Measurements from ENCODE around the gene LACTB.

LACTB gene

DNA sequence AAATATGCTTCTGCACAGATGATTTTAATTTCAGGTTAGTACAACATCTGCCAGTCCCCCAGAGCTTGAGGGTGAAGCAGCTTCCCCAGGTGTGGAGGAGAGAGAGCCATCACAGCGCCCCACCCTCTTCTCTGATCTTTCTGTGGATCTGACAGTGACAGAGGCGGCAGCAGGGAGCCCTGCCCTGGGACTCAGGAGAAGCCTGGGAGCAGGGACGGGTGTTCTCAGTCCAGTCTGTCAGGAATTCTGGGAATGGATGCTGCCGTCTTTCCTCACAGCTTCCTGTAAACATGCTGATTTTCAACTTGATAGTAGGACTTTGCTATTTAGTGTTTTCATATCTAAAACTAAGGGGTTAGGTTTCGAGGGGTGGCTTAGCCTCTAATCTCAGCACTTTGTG, 56.4 kb downstream of the LACTB start:
- no peak for DNase-seq (ENCODE audit: low read depth)

DNA sequence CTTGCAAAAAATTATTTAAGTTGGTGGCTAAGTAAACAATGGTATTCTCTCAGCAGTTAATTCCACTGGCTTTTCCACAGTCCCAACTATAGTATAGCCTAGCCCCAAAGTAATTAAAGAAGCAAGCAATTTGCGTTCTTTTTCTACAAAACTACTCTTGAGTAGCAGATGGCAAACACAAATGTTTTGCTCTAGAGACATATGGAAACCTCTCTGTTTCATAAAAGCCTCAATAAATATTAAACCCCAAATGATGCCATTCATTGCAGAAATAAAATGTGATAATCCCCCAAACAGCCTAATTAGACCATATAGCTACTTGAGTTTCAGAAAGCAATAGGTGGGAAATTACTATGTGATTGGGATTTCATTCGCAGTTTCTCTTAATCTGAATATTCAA, 59.1 kb downstream of the LACTB start:
- DNase-seq (ENCODE audit: low read depth): no peak

DNA sequence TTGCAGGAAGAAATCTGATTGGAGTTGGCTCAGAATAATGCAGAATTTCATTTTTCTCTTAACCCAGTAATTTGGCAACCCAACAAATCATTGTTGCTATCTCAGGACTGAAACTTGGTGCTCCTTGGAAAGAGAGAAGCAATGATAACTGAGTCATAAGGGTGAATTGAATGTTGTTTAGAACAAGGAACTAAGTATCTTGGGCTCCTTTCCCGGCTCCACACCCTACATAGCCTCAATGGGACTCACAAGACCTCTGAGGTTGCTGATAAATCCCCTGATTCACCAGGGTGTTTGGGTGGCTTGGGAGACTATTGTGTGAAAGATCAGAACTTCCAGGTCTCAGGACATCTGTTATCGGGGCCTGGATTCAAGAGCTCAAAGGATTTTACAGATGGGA, 60.0 kb downstream of the LACTB start:
- DNase-seq (ENCODE audit: low read depth): no peak

DNA sequence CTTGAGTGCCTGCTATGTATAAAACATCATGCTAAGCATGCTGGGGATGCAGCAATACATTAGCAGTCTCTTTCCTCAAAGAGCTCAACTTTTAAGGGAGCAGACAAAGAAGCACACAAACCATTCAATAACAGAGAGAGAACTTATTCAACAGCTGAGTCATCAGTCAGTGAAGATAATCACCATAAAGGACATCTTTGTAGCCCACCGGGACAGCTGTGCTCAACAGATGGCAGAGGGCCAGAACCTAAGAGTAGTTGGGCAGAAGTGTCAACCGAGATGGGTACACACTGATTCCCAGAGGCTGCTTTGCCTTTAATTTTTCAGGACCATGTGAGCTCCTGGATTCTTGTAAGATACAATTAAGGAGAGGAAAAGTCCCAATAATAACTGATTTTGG, 63.5 kb downstream of the LACTB start:
- no peak for DNase-seq (ENCODE audit: low read depth)

DNA sequence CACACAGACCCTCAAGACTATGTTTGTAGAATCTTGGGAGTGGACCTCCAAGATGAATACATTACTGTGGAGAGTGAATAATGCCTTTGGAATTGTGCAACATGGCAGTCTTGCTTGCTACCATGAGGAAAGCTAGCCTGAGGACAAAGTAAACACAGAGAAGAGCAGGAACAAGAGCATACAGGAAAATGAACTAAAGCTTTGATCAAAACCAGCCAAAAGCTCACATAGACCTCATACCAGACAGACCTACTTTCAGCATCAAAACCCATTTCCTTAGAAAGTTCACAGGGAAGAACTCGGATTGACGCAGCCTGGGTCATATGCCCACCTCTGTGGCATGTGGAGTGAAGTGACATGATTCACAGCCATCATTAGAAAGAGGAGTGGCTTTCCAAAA, 64.4 kb downstream of the LACTB start:
- DNase-seq (ENCODE audit: low read depth): peak; percentile 34

DNA sequence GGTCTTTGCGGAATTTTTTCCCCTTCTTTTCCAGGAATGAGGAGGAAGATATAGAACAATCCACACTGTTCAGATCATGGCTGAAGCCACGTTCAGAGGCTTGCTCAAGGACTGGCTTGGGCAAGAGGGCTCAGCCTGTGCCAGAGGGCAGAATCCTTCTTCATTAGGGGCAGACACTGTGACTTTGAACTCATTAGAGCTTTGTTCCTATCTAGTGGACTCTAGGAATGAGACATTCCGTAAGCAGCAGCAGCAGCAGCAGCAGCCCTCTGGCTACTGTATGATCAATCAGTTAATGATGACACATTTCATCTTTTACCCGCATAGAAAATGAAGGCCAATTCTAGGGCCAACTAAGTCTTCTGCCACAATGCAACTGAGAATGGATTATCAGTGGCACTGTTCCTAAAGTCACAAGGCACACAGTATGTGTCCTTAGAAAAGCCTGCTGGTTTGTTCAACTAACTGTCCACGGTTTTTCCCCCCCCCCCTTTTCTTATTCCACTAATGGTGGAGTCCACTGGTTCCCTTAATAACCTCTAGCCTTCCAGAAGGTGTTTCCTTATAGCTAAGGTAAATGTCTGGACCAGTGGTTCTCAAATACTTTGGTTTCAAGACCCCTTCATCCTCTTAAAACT, 66.0 kb downstream of the LACTB start:
- DNase-seq (ENCODE audit: low read depth): no peak

DNA sequence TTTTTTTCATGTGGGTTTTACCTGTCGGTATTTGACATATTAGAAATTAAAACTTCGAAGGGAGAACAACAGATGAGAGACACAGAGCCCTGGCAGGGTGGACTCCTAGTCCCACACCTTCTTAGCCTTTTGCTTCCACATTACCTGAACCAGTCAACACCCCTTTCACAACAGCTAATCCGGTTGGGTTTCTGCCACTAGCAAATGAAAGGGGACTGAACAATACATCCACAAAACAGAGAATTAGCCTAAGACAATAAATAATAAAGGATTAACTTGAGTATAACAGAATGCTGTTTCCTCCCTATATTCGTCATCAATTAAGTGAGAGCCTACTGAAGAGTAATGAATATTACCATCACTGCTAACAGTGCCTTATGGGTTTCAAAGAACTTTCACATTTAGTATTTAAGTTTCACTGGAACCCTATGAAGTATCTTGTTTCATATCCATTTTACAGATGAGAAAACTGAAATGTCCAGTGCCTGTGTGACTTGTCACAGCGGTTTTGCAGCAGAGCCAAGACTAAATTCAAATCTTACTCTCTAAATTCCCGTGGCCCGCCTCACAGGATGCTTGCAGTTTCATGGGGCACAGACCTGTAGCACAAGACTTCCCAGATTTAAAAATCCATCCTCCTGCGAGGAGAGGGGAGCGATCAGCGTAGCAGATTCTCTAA, 66.7 kb downstream of the LACTB start:
- DNase-seq (ENCODE audit: low read depth): no peak

DNA sequence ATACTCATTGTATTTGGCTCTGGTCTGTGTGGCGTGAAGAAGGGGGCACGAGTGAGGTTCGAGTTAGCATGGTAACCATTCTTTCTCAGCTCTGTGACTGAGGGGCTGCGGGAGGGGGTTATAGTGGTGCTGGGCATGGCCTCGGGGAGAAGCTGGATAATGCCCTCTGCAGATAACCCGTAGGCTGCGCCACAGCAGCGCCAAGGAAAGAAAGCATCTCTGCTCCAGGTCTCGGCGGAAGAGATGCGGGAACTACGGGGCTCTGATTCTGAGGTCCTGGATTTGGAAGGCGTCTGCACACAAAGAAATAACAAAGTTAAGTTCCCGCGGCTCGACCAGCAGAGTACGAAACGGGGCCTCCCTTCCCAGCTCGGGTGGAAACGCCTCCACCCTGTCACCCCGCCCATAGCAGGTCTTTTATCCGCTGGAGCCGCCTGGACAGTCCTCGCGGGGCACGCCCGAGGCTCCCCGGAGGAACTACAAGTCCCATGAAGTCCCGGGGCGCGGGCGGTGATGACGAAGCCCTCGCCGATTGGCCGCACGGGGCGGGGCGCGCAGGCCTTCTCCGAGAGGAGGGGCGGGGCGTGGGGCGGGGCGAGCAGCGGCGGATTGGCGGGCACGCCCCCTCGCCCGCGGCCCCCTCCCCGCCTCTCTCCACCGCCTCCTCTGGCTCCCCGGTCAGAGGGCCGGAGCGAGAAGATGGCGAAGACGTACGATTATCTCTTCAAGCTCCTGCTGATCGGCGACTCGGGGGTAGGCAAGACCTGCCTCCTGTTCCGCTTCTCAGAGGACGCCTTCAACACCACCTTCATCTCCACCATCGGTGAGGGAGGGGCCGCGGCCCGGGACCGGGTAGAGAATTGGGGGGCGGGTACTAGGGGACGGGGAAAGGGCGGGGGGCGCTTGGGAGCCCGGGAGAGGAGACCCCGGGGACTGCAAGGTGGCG, 67.5 kb downstream of the LACTB start, which contains the start of gene RAB8B:
Gene RAB8B (plus strand): TSS at position 681 of the 946 bp plus-strand sequence. CDS start 19 bp downstream, at position 700.
- DNase-seq (ENCODE audit: low read depth): peak; percentile 78

DNA sequence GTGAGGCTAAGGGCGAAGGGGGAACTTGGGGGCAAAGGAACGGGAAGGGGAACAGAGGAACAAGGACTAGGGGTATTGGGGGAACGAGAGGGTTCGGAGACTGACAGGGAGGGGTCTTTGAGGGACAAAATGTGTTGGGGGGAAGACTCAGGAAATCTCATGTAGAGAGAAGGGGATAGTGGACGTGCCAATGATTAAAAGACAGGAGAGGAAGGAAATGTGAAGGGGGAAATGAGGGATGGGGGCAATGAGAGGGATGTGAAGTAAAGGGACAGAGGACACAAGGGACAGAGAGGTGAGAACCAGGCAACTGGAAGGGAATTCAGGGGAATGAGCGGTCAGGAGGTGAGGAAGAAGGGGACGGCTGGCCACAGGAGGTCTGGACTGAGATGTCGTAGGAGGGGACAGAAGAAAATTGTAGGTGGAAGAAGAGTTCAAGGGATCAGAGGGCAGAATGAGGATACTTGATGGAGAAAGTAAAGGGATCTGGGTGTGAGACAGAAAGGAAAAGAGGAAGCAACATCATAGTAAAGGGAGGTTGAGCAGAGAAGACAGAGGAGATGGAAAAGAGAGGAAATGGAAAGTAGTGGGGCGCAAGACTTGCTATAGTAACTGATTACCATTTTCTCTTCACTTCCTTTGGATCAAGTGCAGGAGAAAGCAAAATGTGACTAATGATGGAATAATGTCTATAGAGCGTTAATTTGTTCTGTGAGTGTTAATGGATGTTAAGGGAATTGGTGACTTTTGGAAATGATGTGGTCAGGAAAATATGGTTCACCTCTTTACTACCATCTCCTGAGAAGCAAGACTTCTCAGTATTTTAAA, 68.5 kb downstream of the LACTB start:
- DNase-seq (ENCODE audit: low read depth): no peak

DNA sequence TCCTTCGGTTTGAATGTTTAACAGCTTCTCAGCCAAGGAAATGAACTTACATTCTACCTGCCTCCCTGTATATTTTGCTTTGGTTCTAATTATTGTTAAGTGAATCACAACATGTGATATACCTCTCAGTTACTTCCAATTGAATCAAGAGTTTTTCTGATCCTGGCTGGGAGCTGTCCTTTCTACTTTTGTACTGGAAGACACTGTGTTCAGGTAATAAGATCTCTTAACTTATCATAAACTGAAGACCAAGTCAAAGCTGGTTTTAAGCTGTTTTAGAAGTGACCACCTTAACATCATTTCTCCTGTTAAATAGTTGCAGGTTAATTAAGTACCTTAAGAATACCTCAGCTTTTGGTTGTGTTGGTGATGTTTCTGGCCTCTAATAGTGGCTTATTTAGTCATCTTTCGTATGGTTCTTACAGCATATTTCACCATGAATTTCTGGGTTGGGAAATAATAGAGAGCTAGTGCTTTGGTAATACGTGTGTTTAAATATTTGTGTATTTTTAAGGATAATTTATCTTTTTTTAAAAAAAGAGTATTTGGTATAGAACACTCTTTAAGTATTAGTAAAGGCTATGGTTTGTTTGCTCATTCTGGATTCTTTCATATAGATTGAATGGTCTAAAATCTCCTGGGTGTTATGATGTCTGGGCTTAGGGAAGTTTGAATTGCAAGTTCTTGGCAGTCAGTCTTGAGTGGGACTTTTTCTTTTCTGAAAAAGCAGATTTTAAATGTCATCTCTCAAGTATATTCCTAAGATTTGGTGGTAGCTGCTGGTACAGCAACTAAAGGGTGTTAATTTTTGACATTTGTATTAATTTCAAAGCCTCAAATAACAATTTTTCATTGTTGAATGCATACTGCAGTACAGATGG, 69.3 kb downstream of the LACTB start:
- no peak for DNase-seq (ENCODE audit: low read depth)
